ENCODE results near the gene SH3TC2.

DNA sequence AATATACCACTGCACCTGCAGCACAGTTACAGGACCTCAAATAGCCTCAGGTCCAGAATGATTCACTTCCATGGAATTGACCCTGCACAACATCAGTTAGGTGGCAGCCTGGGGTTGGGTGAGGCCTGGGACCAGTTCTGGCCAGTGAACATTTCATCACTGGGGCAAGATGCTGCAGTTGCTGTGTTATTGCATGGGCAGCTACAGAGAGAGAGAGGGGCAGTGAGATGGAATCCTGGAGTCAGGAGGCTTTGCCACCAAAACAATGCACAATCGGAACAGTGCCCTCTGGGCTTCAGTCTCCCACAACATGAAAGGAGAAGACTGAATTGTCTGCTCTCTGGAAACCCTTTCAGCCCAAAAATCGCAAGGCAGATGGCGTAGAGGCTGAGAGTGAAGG is 51.8 kb downstream of the SH3TC2 start:
- no peak for TF ChIP-seq ZNF274 (IDR thresholded peaks at IDR 0.05; ENCODE audit: low read depth, low read length)
- TF ChIP-seq YY1 (IDR thresholded peaks at IDR 0.05; ENCODE audit: insufficient read depth, insufficient read length): no peak
- no peak for TF ChIP-seq SUZ12 (IDR thresholded peaks at IDR 0.05; ENCODE audit: extremely low read depth, insufficient read depth, insufficient read length)

Data from NT2/D1 (cell line).